GM18499 (cell line): Measurements from ENCODE around the gene KRTDAP.

Experiments
- ATAC-seq: cut with Tn5 transposase; IDR thresholded peaks from one replicate; pipeline ENCODE4 v1.9.1; 2021; ENCODE audit warnings: moderate number of reproducible peaks; ENCODE audit not compliant: insufficient read depth, unreplicated experiment

KRTDAP gene

DNA sequence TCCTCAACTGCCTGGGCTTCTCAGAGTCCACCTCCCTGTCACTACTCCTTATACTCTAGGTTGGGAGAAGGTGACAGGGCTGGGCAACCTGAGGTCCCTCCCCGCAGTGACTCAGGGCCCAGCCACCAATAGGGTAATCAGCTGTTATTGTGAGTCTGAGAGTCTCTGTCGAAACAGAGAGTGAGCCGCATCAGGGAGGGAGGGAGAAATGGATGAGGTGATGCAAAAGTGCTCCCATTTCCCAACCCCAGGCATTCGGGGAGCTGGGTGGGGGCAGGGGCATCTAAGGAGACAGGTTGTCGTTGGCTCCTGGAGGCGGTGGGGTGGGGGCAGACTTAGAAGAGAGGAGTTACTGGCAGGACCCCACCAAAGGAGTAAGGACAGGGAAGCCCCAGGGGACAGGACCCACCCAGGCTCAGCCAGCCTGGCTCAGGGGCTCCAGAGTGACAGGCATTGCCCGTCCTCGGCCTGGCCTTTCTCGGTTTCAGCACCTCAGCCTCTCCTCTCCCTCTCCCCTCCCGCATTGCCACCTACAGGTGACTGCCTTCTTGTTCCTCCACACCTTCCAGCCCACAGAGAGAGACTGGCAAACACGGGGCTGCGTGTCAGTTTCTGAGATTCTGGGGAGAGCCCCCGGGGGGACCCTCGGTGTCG, 23.5 kb upstream of the KRTDAP start, which contains the start of gene DMKN:
DMKN (minus strand) TSS at position 22 of the 654 bp plus-strand sequence. CDS start 174 bp downstream, outside the sequence.
- no peak for ATAC-seq

DNA sequence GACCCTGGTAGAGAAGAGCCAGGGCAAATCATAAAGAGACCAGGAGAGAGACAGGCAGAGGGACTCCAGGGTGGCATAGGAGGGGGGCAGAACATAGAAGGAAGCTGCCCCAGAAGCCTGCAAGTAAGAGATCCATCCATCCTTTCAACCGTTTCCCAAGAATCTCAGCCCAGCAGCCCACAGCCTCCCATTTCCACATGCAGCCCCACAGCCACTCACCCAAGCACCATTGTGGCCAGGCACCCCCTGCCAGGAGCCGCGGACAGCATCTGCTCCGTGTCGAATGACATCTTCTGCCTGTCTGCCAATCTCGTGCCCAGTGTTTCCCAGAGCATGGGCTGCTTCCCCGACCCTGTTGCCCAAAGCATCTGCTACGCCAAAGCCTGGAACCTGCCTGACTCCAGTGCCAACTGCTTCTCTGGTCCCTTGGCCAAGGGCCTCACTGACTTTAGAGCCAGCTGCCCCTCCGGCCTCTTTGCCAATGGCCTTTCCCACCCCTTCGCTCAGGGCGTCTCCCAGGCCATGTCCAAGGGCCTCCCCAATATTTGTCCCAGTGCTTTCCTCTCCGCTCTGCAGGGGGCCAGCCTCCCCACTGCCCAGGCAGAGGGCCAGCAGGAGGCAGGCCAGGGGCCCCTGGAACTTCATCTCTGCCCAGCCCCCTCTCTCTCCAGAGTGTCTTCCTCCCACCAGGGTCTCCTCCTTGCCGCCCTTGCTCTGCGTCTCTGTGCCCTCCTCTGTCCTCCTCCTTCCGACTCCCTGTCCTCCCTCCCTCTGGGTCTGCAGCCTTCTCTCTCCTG, 22.8 kb upstream of the KRTDAP start:
- ATAC-seq: no peak

DNA sequence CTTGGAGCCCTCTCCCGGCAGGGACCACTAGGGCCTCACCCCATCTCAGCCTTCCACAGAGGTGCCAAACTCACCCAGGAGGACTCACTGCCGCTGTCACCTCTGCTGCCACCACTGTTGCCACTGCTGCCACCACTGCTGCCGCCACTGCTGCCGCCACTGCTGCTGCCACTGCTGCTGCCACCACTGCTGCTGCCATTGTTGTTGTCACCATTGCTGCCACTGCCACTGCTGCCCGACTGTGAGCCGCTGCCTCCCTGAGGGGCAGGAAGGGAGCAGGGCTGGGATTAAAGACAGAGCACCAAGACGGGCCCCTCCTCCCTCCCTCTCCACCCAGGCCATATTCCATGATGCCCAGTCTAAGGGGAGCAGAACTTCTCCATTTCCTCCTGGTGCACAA, 21.1 kb upstream of the KRTDAP start:
- no peak for ATAC-seq

DNA sequence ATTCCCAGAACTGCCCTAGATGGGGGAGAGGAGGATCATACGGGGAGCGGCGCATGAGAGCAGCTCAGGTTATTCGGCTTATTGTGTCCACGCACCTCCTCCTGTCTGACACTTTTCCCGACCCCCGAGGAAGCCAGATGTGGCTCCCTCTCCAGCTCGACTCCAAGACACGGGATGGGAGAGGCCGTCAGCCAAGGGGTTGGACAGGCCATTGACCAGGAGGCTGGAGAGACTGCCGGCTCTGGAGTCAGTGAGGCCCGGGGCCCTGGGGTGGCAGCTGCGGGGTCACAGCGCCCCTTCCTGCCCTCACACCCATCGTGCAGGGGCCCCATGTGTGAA, 20.3 kb upstream of the KRTDAP start:
- ATAC-seq: no peak

DNA sequence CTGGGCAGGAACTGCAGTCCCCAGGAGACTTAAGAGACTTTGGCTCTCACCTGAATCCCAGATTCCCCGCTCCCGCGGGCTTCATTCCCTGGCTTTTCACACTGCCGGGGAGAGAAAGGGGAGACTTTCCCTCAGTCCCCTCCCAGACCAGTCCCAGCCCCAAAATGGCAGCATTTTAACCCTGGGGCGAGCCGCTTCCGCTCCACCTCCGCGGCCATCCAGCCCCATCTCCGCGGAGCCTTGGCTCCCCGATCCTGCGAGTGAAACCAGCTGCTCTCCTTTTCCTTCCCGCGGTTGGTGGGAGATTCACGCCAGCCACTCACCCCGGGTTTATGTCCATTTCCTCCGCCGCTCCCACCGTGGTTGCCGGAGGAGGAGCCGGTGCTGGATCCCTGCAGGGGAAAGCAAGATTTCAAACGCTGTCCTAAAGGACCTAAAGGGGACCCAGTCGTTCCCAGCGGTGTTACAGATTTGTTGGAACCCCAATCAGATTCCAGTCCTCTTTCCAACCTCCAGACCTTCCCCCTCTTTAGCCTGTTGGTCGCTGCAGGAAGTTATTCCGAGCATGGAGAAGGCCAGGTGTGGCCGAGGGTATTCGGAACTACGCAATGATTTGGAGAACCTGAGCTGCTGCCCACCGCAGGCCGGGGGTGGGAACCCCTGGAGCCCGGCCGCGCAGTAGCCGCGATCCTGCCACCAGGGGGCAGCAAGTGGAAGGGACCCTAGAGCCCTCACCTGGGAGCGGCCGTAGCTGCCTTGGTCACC, 19.8 kb upstream of the KRTDAP start:
- no peak for ATAC-seq

DNA sequence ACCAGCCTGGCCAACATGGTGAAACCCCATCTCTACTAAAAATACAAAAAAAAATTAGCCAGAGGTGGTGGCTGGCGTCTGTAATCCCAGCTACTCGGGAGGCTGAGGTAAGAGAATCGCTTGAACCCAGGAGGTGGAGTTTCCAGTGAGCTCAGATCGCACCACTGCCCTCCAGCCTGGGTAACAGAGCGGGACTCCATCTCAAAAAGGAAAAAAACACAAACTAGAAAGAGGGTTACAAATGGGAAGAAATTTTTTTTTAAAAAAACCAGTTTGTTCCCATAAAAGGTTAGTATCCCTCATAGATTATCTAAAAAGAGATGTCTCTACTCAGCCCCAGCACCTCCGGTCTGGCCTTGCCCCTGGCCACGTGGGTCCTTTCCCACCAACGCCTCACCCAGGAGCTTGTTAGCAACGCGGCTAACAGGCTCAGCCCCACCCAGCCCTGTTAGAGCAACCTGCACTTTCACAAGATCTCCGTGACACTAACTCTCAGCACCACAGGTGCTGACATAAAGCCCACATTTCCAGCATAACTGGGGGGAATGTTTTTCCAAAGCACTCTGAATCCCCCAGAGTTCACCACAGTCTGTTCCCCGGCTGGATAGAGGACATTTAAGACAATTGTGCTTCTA, 18.9 kb upstream of the KRTDAP start:
- no peak for ATAC-seq

DNA sequence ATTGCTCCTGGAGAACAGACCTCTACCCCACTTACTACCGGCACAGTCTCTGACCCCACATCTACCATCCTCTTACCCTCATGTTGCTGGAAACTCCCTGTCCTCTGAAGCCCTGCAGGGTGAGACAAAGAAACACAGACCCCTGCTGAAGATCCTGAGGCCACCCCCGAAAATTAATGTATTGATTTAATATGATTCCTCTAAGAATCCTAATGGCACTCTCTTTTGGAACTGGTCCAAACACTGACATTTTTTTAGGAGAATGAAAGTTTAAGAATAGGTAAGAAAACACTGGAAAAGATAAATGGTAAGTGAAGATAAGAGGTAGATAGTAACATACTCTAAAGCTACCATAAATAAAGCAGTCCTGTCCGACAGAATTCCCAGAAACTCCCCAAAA, 17.9 kb upstream of the KRTDAP start:
- no peak for ATAC-seq

DNA sequence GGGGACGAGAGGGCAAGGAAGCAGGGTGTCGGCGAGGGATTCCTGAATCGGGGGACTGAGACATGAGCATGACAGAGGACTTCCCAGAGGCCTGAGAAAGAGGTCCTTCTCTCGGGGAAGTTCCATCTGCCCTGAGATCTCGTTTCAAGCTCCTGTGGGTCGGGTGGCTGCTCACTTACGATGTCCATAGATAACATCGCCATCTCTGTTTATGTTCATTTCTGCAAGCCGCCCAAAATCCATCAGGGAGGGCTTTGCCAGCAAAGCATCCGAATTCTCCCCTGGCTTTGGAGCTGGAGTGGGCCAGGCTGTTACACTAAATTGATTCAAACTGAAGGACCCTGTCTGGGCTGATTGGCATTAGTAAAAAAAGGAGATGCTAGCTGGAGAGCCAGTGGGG, 17.3 kb upstream of the KRTDAP start:
- ATAC-seq: no peak

DNA sequence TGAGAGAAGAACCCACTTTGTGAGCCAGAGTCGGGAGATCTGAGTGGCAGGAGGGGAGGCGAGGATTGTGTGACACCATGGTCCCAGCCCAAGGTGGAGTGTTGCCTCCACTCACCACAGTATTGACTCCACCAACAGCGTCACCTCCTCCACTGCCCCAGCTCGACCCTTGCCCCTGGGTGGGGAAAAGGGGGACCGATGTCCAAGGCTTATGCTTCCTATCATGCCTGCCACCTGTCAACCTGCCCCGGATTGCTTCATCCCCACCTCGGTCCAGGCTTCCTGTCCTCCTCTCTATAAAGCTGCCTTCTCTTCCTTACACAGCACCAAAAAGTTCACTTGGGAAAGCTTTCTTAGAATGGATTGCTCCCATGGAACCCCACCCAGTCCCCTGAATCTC, 15.7 kb upstream of the KRTDAP start:
- ATAC-seq: no peak

DNA sequence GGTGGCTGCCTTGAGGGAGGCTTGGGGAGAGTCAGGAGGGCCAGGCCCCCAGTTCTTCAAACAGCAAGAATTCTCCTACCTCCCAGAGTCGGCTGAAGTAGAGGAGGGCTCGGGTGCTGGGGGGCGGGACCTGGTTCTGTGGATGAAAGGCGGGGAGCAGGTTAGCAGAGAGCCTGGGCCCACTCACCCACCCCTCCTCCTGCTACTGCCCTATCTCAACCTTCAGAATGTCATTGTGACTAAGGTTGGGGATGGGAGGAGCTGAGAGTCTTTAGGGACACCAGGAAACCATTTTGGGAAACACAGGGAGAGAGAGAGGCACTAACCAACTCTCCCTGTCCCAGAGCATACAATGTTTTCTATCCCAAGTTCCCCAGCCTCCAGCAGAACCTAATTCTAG, 12.5 kb upstream of the KRTDAP start:
- ATAC-seq: no peak

DNA sequence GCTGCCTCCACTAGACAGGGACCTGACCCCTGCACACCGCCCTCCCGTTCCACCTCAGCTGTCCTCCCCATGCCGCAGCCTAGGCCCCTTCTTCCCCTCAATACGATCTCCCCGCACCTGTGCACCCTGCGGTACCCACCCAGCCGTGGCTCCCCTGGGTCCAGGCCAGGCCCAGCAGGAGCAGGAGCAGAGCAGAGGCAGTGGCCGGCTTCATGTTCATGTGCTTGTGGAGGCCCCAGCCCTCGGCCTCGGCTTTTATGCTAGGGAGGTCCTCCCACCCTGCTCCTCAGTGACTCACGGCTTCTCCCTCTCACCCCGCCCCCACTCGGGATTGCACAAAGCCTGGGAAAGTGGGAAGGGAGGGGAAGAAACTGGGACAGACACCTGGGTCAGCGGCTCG, 11.4 kb upstream of the KRTDAP start:
- no peak for ATAC-seq

DNA sequence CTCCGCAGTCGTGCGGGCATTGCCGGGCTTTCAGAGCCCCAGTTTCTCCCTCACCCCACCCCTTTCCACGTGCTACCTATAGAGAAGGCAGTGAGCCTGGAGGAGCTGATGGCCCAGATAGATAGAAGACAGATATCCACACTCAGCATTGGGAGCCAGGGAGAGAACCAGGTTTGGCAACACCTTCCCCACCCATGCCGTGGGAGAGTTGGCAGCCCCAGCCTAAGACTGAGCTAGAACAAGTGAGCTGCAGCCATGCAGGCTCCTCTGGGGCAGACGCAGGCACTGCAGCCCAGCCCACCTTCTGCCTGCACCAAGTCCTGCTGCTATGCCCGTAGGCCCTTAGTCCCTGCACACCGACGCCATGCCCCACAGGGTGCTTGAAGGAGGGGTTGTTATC, 10.3 kb upstream of the KRTDAP start:
- ATAC-seq: no peak

DNA sequence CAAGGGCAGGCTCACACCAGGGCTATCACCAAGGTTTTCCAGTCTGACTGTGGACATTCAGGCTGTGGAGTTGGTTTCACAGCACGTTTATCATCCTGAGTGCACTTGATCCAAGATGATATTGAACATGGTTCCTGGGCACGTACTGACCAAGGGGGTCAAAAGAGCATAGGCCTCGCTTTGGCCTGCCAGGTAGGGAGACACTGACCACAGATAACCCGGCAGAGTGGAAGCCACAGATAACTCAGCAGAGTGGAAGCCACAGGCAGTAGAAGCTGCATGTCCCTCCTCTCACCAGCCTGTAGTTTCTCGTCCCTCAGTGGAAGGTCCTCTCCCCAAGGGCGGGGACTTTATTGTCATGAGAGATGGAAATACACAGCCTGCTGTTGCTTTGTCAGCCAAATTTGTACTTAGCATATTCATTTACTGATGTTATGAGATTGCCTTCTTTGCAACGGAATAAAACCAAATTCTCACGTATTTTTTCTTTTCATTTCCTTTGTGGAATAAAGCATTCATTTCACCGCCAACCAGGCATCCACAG, 8.8 kb upstream of the KRTDAP start:
- no peak for ATAC-seq

DNA sequence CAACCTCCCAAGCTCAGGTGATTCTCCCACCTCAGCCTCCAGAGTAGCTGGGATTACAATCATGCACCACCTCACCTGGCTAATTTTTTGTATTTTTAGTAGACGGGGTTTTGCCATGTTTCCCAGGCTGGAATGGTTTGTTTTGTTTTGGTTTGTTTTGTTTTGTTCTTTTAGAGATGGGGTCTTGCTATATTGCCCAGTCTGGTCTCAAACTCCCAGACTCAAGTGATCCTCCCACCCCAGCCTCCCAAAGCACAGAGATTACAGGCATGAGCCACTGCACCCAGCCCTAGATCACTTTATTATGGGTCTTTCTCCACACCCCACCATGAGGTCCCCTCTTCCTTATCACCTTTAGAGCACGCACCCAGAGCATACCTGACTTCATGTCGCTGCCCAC, 8.0 kb upstream of the KRTDAP start:
- ATAC-seq: no peak

DNA sequence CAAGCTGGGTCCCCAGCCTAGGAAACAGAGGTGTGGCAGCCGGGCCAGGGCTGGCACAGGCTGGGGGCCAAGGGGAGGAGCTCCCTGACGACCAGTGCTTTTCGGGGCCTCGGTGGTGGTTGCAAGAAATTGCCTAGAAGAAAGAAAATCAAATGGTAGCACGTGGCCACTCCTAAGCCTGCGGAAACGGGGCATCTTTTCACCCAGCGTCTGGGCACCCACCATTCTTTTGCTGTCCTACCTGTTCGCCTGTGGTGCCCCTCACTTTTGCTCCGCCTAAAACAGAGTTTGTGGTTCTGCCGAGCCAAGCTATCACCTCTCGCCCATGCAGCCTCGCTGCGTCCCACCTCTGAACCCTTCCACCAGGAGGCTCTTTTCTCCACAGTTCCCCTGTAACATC, 7.1 kb upstream of the KRTDAP start:
- ATAC-seq: no peak

DNA sequence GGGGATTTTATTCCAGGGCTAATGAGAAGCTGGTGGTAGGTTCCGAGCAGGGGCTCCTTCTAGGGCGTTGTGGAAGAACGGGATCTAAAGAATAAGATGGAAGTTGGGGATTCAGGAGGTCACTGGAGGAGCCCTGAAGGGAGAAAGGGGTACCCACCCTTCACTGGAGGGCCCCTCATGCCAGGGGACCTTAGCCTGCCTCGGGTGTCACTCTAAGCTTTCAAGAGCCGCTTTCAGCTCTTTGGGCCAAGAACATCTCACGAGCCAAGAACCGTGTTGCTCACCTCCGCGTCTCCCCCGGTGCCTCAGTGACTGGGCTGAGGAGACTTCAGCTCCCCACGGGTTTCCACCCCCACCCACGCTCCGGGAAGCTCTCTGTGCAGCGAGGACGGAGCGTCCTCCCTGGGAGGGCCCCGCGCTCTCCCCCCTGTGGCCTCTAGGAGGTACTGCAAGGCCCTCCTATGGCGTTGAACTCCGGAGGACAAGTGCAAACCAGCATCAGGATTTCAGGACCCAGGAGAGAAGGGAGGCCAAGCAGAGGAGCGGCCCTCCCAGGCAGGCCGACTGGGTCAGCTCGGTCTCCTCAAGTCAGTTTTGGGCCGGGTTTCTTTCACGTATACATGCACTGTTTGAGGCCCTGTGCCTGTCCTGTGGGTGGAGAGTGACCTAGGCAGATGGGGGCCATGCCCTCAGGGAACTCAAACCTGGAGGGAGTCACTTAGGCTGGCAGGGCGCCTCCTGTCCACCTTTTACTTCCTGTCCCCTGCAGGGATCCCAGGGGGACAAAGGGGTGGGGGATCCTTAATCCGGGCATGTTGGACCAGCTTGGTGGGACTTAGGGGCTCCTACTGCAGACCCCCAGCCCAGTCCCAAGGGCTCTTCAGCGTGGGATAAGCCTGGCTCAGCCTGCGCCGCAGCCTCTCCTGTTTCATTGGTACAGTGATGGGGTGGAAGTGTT, 5.1 kb upstream of the KRTDAP start:
- ATAC-seq: no peak

DNA sequence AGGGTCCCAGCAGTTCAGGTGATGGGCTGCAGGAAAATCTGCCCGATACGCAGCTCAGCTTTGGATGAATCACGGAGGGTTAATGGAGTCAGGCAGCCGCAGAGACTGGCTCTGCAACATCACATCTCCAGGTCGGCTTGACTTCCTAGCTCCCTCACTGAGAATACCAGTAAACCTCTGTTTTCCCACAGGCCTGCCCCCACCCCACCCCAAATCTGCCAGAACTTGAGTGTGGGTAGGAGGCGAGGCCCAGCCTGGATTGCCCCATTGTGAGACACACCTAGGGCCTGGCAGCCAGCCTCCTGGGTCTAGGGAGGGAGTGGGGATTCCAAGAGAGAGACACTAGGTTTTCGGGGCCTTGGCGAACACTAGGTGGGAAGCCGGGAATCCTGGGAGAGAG, 3.7 kb upstream of the KRTDAP start:
- no peak for ATAC-seq

DNA sequence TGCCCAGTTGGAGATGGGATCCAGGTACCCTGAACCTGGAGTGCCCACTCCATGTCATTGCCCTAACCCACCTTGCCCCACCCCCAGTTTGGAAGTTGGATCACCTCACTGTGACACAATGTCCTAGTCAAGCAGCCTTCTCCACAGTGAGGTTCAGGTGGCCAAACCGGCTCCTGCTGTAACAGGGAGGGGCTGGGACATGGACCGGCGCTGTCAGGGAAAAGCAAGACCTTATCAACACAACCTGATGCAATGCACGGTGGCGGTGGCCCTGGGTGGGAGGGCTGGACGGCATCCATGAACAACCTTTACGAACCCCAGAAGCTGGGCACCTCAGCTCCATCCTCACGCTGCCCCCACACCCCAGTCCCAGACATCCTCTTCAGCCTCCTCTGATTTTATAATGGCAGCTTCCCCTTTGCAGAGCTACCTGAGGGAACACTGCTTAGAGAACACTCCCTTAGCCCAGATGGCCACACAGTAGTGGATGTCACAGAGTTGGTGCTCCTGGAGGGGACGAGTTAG, 1.6 kb upstream of the KRTDAP start:
- no peak for ATAC-seq

DNA sequence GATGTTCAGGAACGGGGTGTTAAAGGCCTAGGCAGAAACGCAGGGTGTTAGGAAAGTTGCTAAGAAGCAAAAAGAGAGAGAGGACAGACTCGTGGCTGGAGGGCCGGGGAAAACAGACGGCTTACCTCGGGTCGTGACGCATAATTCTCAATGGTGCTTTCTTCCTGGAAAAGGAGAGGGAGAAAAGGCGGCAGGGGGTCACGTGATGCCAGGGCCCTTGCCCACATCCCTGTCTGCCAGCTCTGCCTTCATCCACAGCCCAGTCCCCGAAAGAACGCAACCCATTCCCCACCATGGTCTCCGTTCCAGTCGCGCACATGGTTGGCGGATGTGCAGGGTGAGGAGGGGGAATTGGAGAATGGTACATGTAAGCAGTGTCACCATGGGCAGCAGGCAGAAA, 1.6 kb downstream of the KRTDAP start:
- no peak for ATAC-seq
